ENCODE data around the gene PRDM2. TPM values are rescaled to one million over a fixed set of nuclear protein-coding genes. Genes with fewer than 3 reads are reported as not detected.

The PRDM2 gene
- total RNA-seq, 2 donors from 2014 or later, result 27.8 to 38.9 TPM

DNA sequence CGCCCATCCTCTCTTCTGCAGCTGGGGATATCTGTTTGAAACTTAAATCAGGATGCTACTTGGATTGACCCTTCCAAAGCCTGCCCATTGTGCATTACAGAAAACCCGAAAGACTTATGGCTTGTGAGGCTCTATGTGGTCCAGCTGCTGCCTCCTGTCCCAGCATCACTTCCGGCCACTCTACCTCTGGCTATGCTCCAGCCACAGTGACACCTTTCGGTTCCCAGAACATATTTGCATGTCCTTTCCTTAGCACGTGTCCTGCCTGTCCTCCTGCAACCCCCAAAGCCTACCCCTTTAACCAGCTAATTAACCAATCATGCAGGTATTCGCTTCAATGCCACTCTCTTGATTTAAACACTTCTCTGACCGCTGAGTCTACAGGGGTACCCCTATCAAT, 167.6 kb downstream of the PRDM2 start:
- no peaks in the 10 kb centered on the region for H3K9me3 ChIP-seq
- DNase-seq (ENCODE audit: low spot score), result no peak
- TF ChIP-seq, protein P1, sequence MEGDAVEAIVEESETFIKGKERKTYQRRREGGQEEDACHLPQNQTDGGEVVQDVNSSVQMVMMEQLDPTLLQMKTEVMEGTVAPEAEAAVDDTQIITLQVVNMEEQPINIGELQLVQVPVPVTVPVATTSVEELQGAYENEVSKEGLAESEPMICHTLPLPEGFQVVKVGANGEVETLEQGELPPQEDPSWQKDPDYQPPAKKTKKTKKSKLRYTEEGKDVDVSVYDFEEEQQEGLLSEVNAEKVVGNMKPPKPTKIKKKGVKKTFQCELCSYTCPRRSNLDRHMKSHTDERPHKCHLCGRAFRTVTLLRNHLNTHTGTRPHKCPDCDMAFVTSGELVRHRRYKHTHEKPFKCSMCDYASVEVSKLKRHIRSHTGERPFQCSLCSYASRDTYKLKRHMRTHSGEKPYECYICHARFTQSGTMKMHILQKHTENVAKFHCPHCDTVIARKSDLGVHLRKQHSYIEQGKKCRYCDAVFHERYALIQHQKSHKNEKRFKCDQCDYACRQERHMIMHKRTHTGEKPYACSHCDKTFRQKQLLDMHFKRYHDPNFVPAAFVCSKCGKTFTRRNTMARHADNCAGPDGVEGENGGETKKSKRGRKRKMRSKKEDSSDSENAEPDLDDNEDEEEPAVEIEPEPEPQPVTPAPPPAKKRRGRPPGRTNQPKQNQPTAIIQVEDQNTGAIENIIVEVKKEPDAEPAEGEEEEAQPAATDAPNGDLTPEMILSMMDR (IDR thresholded peaks at IDR 0.05), result no peak
- TF ChIP-seq POLR2A (IDR thresholded peaks at IDR 0.05), result no peak
- TF ChIP-seq POLR2AphosphoS5 (IDR thresholded peaks at IDR 0.05), result no peak
- no peaks in the 10 kb centered on the region for H3K36me3 ChIP-seq
- no peak overlapping the region for H3K27ac ChIP-seq
- H3K27me3 ChIP-seq (replicated peaks; ENCODE audit: insufficient read depth), result no peaks in the 10 kb centered on the region
- no peaks in the 10 kb centered on the region for H3K4me1 ChIP-seq (replicated peaks)
- 83% methylated on average over 7 of the region's 7 CpGs for WGBS
- H3K4me3 ChIP-seq, result no peak overlapping the region
- intact Hi-C loops (cut with DNase I), result no loop called here

DNA sequence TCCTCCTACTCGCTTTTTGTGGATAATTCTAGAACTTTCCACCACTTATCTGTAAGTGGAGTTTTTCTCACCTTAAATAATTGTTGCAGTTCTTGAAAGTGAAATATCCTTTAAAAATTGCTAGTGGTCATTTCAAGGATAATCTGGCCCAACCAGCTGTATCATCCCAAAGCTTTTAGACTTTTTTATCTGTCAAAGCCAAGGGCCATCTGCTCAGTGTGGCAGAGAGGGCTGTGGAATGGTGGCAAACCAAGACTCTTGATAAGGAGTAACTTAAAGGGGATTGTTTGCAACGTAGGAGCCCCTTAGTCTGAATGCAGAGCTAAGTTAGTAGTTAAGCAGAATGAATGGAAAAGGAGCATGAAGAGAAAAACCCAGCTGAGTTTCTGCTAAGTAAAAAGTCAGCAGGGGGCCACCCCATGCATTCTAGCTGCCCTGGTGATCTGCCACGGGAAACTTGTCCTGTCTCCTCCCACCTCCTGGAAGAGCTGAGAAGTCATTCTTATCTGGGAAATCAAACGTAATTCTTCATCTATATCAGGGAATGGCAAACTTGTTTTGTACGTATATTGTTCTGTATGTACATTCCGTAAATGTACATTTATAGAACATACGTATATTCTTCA, 169.3 kb downstream of the PRDM2 start:
- DNase-seq (ENCODE audit: low spot score), result no peak
- H3K27ac ChIP-seq, result no peak overlapping the region
- no peaks in the 10 kb centered on the region for H3K27me3 ChIP-seq (replicated peaks; ENCODE audit: insufficient read depth)
- H3K4me1 ChIP-seq (replicated peaks), result no peaks in the 10 kb centered on the region
- intact Hi-C loops (cut with DNase I), result no loop called here
- H3K4me3 ChIP-seq, result no peak overlapping the region
- no peaks in the 10 kb centered on the region for H3K36me3 ChIP-seq
- WGBS, result 52% methylated on average over 7 of the region's 7 CpGs
- no peaks in the 10 kb centered on the region for H3K9me3 ChIP-seq
- TF ChIP-seq POLR2A (IDR thresholded peaks at IDR 0.05), result no peak
- no peak for TF ChIP-seq POLR2AphosphoS5 (IDR thresholded peaks at IDR 0.05)

DNA sequence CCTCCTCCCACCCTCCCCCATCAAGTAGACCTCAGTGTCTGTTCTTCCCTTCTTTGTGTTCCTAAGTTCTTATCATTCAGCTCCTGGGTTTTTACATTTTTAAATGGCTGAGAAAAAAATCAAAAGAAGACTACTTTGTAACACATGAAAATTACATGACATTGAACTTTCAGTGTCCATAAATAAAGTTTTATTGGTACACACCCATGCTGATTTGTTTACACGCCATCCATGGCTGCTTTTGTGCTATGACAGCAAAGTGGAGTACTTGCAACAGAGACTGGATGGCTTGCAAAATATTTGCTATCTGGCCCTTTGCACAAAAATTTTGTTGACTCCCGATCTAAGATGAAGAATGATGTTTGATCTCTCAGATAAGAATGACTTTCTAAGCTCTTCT, 171.4 kb downstream of the PRDM2 start:
- intact Hi-C loops (cut with DNase I), result no loop called here
- TF ChIP-seq POLR2A (IDR thresholded peaks at IDR 0.05) (no peak), POLR2AphosphoS5 (IDR thresholded peaks at IDR 0.05) (no peak)
- TF ChIP-seq, protein P1 (IDR thresholded peaks at IDR 0.05), result no peak
- WGBS, result 39% methylated on average over 2 of the region's 2 CpGs
- no peaks in the 10 kb centered on the region for H3K9me3 ChIP-seq
- no peak overlapping the region for H3K27ac ChIP-seq
- H3K4me3 ChIP-seq, result no peak overlapping the region
- H3K4me1 ChIP-seq (replicated peaks), result no peaks in the 10 kb centered on the region
- no peaks in the 10 kb centered on the region for H3K27me3 ChIP-seq (replicated peaks; ENCODE audit: insufficient read depth)
- no peaks in the 10 kb centered on the region for H3K36me3 ChIP-seq
- no peak for DNase-seq (ENCODE audit: low spot score)

DNA sequence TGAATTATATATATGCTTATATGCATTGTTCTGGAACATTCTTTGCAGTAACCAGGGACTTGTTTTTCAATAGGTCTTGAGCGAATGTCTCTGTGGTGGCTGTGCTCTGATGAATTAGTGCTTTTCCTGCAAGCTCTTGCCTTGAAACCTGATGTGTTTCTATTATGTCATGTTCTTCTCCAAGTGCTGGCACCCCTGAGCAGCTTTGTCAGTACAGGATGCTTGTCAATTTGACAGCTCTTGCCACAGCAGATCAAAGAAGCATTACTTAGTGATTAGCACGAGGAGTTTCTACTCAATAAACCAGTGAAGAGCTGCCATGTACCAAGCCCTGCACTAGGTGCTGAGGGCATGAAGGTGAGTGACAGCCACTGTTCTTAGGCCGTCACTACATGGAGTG, 171.9 kb downstream of the PRDM2 start:
- Histone ChIP-seq H3K27ac (no peak overlapping the region), H3K4me1 (replicated peaks) (no peaks in the 10 kb centered on the region), H3K9me3 (no peaks in the 10 kb centered on the region), H3K4me3 (no peak overlapping the region), H3K27me3 (replicated peaks; ENCODE audit: insufficient read depth) (no peaks in the 10 kb centered on the region), H3K36me3 (no peaks in the 10 kb centered on the region)
- intact Hi-C loops (cut with DNase I), result no loop called here
- no peak for DNase-seq (ENCODE audit: low spot score)
- TF ChIP-seq POLR2A (IDR thresholded peaks at IDR 0.05) (no peak), POLR2AphosphoS5 (IDR thresholded peaks at IDR 0.05) (no peak)
- WGBS, result 73% methylated on average over 3 of the region's 3 CpGs

DNA sequence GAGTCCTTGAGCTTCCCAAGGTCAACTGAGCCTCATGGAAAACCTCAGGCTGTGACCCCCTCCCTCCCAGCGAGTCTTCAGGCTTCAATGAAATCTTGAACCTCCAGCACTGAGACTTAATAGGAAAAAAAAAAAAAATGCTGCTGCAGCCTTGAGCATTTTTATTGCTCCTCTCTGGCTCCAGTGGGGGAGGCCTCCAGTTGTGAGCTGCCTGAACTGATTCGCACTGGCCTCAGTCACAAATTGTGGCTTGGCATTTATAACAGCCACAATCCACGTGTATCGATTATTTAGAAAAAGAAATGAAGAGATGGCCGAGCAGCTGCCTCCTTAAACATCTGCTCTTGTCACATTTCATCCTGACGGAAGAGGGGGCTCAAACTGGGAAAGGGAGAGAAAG, 173.0 kb downstream of the PRDM2 start:
- H3K27ac ChIP-seq, result no peak overlapping the region
- no peak overlapping the region for H3K4me3 ChIP-seq
- no peaks in the 10 kb centered on the region for H3K27me3 ChIP-seq (replicated peaks; ENCODE audit: insufficient read depth)
- H3K36me3 ChIP-seq, result no peaks in the 10 kb centered on the region
- TF ChIP-seq, protein P1 (IDR thresholded peaks at IDR 0.05), result no peak
- TF ChIP-seq POLR2AphosphoS5 (IDR thresholded peaks at IDR 0.05), result no peak
- TF ChIP-seq POLR2A (IDR thresholded peaks at IDR 0.05), result no peak
- H3K9me3 ChIP-seq, result no peaks in the 10 kb centered on the region
- H3K4me1 ChIP-seq (replicated peaks), result no peaks in the 10 kb centered on the region
- DNase-seq (ENCODE audit: low spot score), result no peak
- 49% methylated on average over 6 of the region's 6 CpGs for WGBS
- intact Hi-C loops (cut with DNase I), result no loop called here

Small RNA genes within 50 kb of the gene (small RNA-seq; reads per million reads assigned to genes)
- 0 reads per million in 2 donors for gene RF00564

Other genes starting within 250 kb of the PRDM2 start
- gene LRRC38, start 186.2 kb upstream of the PRDM2 start, total RNA-seq, result under 1 TPM; 0.14 to 0.45 TPM
- gene PDPN, start 116.4 kb upstream of the PRDM2 start, total RNA-seq, result 10 to 100 TPM; 11.4 to 19.5 TPM